Measurements from ENCODE around the gene C1QTNF8.

DNA sequence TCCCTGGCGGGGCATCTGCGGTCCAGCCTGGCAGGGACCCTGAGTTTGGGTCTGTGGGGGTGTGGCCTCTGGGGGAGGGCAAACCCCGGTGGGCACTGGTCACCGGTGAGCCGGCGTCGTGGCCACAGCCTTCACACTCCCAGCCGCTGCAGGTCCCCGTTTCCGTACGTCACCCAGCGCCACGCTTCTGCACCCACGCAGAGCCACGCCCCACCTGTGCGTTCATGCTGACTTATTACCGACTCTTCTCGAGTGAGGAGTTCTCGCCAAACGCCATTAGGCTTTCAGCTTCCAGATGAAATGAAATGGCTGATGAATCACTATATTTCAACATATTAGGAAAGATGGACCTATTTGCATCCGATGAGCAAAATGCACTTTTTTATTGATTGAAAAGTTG lies 32.3 kb downstream of the C1QTNF8 start:
- TF ChIP-seq, protein P1, sequence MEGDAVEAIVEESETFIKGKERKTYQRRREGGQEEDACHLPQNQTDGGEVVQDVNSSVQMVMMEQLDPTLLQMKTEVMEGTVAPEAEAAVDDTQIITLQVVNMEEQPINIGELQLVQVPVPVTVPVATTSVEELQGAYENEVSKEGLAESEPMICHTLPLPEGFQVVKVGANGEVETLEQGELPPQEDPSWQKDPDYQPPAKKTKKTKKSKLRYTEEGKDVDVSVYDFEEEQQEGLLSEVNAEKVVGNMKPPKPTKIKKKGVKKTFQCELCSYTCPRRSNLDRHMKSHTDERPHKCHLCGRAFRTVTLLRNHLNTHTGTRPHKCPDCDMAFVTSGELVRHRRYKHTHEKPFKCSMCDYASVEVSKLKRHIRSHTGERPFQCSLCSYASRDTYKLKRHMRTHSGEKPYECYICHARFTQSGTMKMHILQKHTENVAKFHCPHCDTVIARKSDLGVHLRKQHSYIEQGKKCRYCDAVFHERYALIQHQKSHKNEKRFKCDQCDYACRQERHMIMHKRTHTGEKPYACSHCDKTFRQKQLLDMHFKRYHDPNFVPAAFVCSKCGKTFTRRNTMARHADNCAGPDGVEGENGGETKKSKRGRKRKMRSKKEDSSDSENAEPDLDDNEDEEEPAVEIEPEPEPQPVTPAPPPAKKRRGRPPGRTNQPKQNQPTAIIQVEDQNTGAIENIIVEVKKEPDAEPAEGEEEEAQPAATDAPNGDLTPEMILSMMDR (IDR thresholded peaks at IDR 0.05), result no peak
- TF ChIP-seq SIN3A (IDR thresholded peaks at IDR 0.05; ENCODE audit: borderline replicate concordance, insufficient read depth, low read depth, low read length), result no peak
